ENCODE data around the gene OR9G1. TPM values are rescaled to one million over a fixed set of nuclear protein-coding genes. Genes with fewer than 3 reads are reported as not detected.
"Not testable (repeated sequence)": the region's sequence is repeated elsewhere in the genome, so short reads cannot be mapped to it uniquely, and the experiment has no call there.

Gene OR9G1
- total RNA-seq (not detected), polyA plus RNA-seq (not detected), total RNA-seq (0 to 0.06 (median 0) reads per million in 6 experiments)

- Mint-ChIP-seq H3K4me1 (no peaks in the 10 kb centered on the region), H3K27me3 (no peaks in the 10 kb centered on the region), H3K27ac (no peak within 1 kb of the TSS), H3K4me3 (no peak within 1 kb of the TSS), H3K9me3 (peaks cover 0 to 49% (median 0%) of the 10 kb centered on the region in 9 donors), H3K36me3 (no peaks in the 10 kb centered on the region)
- no peak for ATAC-seq
- POLR2A ChIA-PET: no interaction called here
- no peak for DNase-seq
Measured at GRCh38 chr11:56698795-56699194, at the start of gene OR9G1. Gene OR9G1, plus strand, starts transcription at chr11:56699095. Its CDS starts 1,293 bp downstream, at chr11:56700388.

DNA sequence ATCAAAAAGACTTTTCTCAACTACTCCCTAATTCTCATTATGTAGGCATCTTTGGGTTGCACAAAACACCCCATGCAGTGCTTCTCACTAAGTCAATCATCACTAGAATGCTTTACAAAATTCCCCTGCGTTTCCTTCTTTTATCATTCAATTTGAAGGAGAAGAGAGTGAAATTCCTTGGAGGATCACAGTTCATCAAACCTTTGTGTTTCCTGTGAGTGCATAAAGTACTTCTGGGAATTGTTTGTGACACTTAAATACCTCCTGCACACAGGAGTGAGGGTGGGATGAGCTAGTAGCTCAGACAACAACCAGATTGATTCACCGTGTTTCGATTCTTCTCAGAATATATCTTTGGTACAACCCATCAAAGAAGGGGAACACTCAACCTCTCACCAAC is 39.1 kb upstream of the OR9G1 start:
- POLR2A ChIA-PET: no interaction called here
- H3K27me3 Mint-ChIP-seq: no peaks in the 10 kb centered on the region
- DNase-seq: no peak

DNA sequence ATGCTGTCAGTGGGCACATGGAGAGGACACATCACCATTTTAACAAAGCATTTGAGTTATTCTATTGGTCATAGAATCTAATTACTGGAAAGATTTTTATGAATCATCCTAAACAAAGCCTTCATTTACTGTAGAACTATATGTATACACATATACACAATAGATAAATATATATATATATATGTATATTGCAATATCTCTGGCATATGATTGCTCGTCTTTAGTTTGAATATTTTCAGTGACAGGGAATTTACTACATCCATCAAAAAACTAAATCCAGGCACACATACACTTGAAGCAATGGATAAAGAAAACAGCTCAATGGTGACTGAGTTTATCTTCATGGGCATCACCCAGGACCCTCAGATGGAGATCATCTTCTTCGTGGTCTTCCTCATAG is 35.5 kb upstream of the OR9G1 start, which contains the start of gene OR5AR1:
OR5AR1 (plus strand) TSS at position 301 of the 400 bp plus-strand sequence; CDS start at position 301, 0 bp downstream.
- DNase-seq (no peak), ATAC-seq (no peak)
- Mint-ChIP-seq H3K36me3 (no peaks in the 10 kb centered on the region), H3K27ac (no peak within 1 kb of the TSS), H3K4me3 (no peak within 1 kb of the TSS), H3K27me3 (no peaks in the 10 kb centered on the region), H3K9me3 (peaks cover 0 to 10% (median 5%) of the 10 kb centered on the region in 9 donors), H3K4me1 (no peaks in the 10 kb centered on the region)
- POLR2A ChIA-PET: no interaction called here

More for the DNA sequence above, 39.1 kb upstream of the OR9G1 start:
- ATAC-seq: no peak
- Mint-ChIP-seq H3K36me3 (no peaks in the 10 kb centered on the region), H3K4me3 (no peak overlapping the region), H3K9me3 (peaks cover 0 to 18% (median 7%) of the 10 kb centered on the region in 9 donors), H3K27ac (no peak overlapping the region), H3K4me1 (no peaks in the 10 kb centered on the region)

GRCh38 chr11:56670984-56671383 is 27.9 kb upstream of the OR9G1 start:
- no peaks in the 10 kb centered on the region for H3K4me1 Mint-ChIP-seq
- peaks cover 0 to 15% (median 2%) of the 10 kb centered on the region in 9 donors for H3K9me3 Mint-ChIP-seq
- H3K27ac Mint-ChIP-seq: no peak overlapping the region
- no peaks in the 10 kb centered on the region for H3K36me3 Mint-ChIP-seq
- H3K27me3 Mint-ChIP-seq: no peaks in the 10 kb centered on the region
- ATAC-seq (no peak), DNase-seq (no peak)
- POLR2A ChIA-PET: no interaction called here
- H3K4me3 Mint-ChIP-seq: no peak overlapping the region

DNA sequence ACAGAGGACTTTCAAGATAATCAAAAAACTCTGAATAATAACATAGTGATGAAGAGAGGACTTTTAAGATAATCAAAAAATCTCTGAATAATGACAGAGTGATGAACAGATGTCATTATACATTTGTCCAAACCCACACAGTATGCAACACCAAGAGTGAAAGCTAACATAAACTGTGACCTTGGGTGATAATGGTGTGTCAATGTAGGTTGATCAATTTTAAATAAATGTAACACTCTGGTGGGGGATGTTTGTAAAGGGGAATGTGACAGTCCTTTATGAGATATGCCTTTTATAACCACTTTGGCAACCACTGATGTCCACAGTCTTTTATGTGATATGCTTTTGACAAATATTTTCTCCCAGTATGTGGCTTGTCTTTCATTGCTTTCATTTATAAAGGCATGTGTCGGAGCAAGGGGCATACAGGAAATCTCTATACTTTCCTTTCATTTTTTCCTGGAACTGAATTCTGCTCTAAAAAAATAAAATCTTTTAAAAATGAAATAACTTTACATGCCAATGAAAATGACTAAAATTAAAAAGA is 10.3 kb upstream of the OR9G1 start:
- Mint-ChIP-seq H3K27me3 (no peaks in the 10 kb centered on the region), H3K4me3 (no peak overlapping the region), H3K4me1 (no peaks in the 10 kb centered on the region), H3K36me3 (no peaks in the 10 kb centered on the region), H3K27ac (no peak overlapping the region), H3K9me3 (peaks cover 0 to 17% (median 6%) of the 10 kb centered on the region in 9 donors)
- DNase-seq (no peak), ATAC-seq (no peak)
- POLR2A ChIA-PET: no interaction called here

DNA sequence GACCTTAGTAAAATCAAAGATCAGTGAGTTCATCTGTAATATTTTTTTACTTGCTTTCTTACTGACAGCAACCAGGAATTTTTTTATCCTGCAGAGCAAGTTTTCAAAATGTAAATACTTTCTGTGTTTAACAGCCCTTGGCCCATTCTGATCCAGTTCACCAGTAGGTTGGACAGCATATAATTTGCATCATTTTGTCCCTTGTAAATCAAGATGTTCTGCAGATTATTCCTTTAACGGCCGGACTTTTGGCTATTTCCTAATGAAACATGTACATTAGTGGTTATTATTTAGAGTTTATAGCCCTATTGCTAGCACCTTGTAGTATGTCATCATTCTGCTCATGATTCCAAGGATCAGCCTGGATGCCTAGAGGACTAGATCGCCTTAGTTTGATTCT is 7.7 kb upstream of the OR9G1 start:
- ATAC-seq, H3K4me1 Mint-ChIP-seq, H3K27me3 Mint-ChIP-seq, DNase-seq, H3K27ac Mint-ChIP-seq, POLR2A ChIA-PET, H3K4me3 Mint-ChIP-seq, H3K36me3 Mint-ChIP-seq: not testable (repeated sequence)
- H3K9me3 Mint-ChIP-seq: peaks cover 0 to 31% (median 3%) of the 10 kb centered on the region in 9 donors

GRCh38 chr11:56693428-56693827 is 5.5 kb upstream of the OR9G1 start:
- Mint-ChIP-seq H3K9me3 (peaks cover 0 to 33% (median 2%) of the 10 kb centered on the region in 9 donors), H3K27ac (no peak overlapping the region), H3K36me3 (no peaks in the 10 kb centered on the region), H3K4me3 (no peak overlapping the region), H3K4me1 (no peaks in the 10 kb centered on the region), H3K27me3 (no peaks in the 10 kb centered on the region)
- no peak for DNase-seq
- ATAC-seq: no peak
- POLR2A ChIA-PET: no interaction called here

- Mint-ChIP-seq H3K4me3 (no peak overlapping the region), H3K4me1 (no peaks in the 10 kb centered on the region), H3K36me3 (no peaks in the 10 kb centered on the region), H3K27me3 (no peaks in the 10 kb centered on the region), H3K9me3 (peaks cover 0 to 39% (median 2%) of the 10 kb centered on the region in 9 donors), H3K27ac (no peak overlapping the region)
- DNase-seq (no peak), ATAC-seq (no peak)
- POLR2A ChIA-PET: no interaction called here
Measured at GRCh38 chr11:56700242-56700913, 1.5 kb downstream of the OR9G1 start.

DNA sequence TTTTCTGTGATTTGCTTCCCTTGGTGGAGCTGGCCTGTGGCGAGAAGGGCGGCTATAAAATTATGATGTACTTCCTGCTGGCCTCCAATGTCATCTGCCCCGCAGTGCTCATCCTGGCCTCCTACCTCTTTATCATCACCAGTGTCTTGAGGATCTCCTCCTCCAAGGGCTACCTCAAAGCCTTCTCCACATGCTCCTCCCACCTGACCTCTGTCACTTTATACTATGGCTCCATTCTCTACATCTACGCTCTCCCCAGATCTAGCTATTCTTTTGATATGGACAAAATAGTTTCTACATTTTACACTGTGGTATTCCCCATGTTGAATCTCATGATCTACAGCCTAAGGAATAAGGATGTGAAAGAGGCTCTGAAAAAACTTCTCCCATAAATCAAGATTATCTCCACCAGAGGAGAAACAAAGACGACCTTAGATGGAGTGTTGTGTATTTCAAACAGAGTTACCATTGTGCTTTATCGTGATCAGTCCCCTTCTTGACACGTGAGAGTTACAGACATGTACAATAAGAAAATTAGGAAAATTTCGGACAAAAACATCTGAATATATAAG is 2.1 kb downstream of the OR9G1 start:
- no peak overlapping the region for H3K27ac Mint-ChIP-seq
- no peaks in the 10 kb centered on the region for H3K27me3 Mint-ChIP-seq
- H3K4me1 Mint-ChIP-seq: no peaks in the 10 kb centered on the region
- H3K4me3 Mint-ChIP-seq: no peak overlapping the region
- peak in 1 of 10 donors; percentile 1 for DNase-seq
- H3K9me3 Mint-ChIP-seq: peaks cover 0 to 33% (median 2%) of the 10 kb centered on the region in 9 donors
- no peak for ATAC-seq
- POLR2A ChIA-PET: no interaction called here
- no peaks in the 10 kb centered on the region for H3K36me3 Mint-ChIP-seq

DNA sequence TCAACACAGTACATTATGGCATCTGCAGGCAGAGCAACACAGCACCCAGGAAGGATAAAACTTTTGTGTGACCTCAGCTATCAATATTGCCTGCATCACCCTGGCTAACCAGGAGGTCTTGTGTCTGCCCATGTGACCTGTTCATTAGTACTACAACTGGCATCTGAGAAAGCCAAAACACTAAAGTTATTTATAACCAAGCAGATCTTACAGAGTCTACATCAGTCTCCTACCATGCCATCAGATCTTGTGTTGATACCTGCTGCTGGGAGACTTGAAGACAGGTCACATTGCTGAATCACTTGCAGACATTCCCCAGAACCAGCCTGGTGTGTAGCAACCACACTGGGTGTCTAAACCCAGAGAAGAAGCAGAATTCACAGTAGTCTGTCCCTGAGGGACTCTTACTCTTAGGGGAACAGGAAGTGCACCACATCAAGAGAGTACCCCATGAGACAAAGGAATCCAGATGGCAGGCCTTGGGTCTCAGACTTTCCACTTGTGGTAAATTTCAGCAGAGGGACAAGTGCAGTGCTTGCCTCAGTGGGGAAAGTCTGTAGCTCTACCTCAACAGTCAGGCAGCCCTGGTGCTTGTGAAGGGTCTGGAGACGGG is 7.0 kb downstream of the OR9G1 start:
- no peak overlapping the region for H3K4me3 Mint-ChIP-seq
- POLR2A ChIA-PET: no interaction called here
- ATAC-seq (no peak), DNase-seq (no peak)
- no peaks in the 10 kb centered on the region for H3K27me3 Mint-ChIP-seq
- no peak overlapping the region for H3K27ac Mint-ChIP-seq
- H3K36me3 Mint-ChIP-seq: peaks cover 0 to 5% (median 0%) of the 10 kb centered on the region in 3 donors
- H3K9me3 Mint-ChIP-seq: peaks cover 0 to 23% (median 7%) of the 10 kb centered on the region in 9 donors
- no peaks in the 10 kb centered on the region for H3K4me1 Mint-ChIP-seq

GRCh38 chr11:56706486-56706885 is 7.6 kb downstream of the OR9G1 start:
- POLR2A ChIA-PET: no interaction called here
- Mint-ChIP-seq H3K4me1 (no peaks in the 10 kb centered on the region), H3K27me3 (no peaks in the 10 kb centered on the region), H3K36me3 (peaks cover 0 to 5% (median 0%) of the 10 kb centered on the region in 3 donors), H3K9me3 (peaks cover 0 to 28% (median 4%) of the 10 kb centered on the region in 9 donors), H3K27ac (no peak overlapping the region), H3K4me3 (no peak overlapping the region)
- ATAC-seq: no peak
- DNase-seq: no peak

DNA sequence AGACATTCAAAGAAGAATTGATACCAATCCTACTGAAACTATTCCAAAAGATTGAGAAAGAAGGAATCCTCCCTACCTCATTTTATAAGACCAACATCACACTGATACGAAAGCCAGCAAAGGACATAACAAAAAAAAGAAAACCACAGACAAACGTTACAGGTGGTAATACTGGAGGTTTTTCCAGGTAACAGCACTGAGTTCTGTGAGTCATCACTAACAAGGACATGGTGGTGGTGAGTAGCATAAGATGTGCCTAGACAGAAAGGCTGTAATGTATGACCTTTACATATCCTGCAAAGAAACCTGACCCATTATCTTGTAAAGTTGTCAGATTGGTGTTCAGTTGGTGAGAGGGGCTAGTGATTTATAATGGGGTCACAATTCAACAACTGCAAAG is 15.3 kb downstream of the OR9G1 start:
- Mint-ChIP-seq H3K27ac (no peak overlapping the region), H3K4me3 (no peak overlapping the region), H3K27me3 (no peaks in the 10 kb centered on the region), H3K9me3 (peaks cover 0 to 34% (median 12%) of the 10 kb centered on the region in 9 donors), H3K36me3 (peaks cover 0 to under 1% (median 0%) of the 10 kb centered on the region in 3 donors), H3K4me1 (no peaks in the 10 kb centered on the region)
- no peak for ATAC-seq
- no peak for DNase-seq
- POLR2A ChIA-PET: no interaction called here

DNA sequence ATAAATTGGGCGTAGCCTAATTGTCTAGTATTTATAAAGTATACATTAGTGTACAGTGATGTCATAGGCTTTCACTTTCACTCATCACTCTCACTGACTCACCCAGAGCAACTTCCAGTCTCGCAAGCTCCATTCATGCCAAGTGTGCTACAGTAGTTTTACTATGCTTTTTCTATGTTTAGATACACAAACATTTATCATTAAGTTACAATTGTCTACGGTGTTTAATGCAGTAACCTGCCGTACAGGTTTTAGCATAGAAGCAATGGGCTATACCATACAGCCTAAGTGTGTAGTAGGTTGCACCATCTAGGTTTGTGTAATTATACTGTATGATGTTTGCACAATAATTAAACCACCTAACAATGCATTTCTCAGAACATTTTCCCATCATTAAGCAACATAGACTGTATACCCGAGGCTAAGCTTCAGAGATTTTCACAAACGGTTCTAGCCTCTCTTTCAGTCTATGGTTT is 17.5 kb downstream of the OR9G1 start:
- Mint-ChIP-seq H3K4me3 (no peak overlapping the region), H3K27me3 (no peaks in the 10 kb centered on the region), H3K27ac (no peak overlapping the region), H3K9me3 (peaks cover 0 to 28% (median 8%) of the 10 kb centered on the region in 9 donors), H3K36me3 (no peaks in the 10 kb centered on the region), H3K4me1 (no peaks in the 10 kb centered on the region)
- DNase-seq: no peak
- no peak for ATAC-seq
- POLR2A ChIA-PET: no interaction called here
